Right lobe of liver (tissue), 4 donors: ENCODE data around the gene MAML2.

Experiments used
- POLR2A ChIP-seq: fragments of 450-650 bp; IDR thresholded peaks from one replicate; pipeline ENCODE4 v1.6.1; 2017; ENCODE audit warnings: antibody characterized with exemption, mild to moderate bottlenecking
- TF ChIP-seq, protein P1 (sequence below), 4 donors: fragments of 200-600 bp in 3 of 4; fragments of 450-650 bp in 1 of 4; IDR thresholded peaks; one replicate each; pipeline versions ENCODE4 v1.5.1 to v1.8.0; 2016 to 2022; ENCODE audit warnings: antibody characterized with exemption in 4 of 4, mild to moderate bottlenecking in 2 of 4
- donor health status: DM: no; HTN: no; CAD: no.
- donor health status: DM: no; HTN: no; CAD: no.
- donor health status: DM: no; HTN: yes; CAD: no.

DNA sequence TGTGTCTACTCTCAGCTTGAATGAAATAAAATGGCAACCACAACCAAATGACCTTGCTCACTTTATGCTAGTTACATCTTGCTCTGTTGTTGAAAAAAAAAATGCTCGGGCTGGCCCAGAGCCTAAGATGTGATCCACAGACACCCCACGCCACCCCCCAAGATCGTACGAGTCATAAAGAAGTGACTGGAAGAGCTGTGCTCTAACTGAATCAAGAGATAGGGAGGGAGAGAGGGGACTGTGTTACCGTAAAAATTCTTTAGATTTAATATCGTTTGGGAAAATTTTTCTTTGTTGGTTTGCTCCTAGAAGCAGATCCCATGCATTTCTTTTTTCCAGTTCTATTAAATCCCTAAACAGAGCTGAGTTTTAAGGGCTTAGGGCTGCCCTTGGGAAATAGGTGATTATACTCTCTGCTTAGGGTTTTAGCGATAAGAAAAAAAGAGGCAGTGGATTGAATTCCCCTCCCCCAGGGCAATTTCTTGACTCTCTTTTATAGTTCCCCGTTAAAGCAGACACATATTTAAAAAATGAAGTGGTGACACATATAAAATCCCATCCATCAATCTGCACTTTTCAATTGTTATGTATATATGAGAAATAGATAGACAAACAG lies 14.5 kb downstream of the MAML2 start:
- TF ChIP-seq, protein P1, sequence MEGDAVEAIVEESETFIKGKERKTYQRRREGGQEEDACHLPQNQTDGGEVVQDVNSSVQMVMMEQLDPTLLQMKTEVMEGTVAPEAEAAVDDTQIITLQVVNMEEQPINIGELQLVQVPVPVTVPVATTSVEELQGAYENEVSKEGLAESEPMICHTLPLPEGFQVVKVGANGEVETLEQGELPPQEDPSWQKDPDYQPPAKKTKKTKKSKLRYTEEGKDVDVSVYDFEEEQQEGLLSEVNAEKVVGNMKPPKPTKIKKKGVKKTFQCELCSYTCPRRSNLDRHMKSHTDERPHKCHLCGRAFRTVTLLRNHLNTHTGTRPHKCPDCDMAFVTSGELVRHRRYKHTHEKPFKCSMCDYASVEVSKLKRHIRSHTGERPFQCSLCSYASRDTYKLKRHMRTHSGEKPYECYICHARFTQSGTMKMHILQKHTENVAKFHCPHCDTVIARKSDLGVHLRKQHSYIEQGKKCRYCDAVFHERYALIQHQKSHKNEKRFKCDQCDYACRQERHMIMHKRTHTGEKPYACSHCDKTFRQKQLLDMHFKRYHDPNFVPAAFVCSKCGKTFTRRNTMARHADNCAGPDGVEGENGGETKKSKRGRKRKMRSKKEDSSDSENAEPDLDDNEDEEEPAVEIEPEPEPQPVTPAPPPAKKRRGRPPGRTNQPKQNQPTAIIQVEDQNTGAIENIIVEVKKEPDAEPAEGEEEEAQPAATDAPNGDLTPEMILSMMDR (IDR thresholded peaks at IDR 0.05), result no peak
- TF ChIP-seq POLR2A, result no peak
